CD4-positive, alpha-beta T cell treated with Interleukin-17A for 1 hour (primary cell): ENCODE data around the gene STRADA.

Experiments used
- DNase-seq: peaks from one replicate; pipeline ENCODE4 v3.0.0-alpha.2; 2020

Gene STRADA, protein sequence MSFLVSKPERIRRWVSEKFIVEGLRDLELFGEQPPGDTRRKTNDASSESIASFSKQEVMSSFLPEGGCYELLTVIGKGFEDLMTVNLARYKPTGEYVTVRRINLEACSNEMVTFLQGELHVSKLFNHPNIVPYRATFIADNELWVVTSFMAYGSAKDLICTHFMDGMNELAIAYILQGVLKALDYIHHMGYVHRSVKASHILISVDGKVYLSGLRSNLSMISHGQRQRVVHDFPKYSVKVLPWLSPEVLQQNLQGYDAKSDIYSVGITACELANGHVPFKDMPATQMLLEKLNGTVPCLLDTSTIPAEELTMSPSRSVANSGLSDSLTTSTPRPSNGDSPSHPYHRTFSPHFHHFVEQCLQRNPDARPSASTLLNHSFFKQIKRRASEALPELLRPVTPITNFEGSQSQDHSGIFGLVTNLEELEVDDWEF

DNA sequence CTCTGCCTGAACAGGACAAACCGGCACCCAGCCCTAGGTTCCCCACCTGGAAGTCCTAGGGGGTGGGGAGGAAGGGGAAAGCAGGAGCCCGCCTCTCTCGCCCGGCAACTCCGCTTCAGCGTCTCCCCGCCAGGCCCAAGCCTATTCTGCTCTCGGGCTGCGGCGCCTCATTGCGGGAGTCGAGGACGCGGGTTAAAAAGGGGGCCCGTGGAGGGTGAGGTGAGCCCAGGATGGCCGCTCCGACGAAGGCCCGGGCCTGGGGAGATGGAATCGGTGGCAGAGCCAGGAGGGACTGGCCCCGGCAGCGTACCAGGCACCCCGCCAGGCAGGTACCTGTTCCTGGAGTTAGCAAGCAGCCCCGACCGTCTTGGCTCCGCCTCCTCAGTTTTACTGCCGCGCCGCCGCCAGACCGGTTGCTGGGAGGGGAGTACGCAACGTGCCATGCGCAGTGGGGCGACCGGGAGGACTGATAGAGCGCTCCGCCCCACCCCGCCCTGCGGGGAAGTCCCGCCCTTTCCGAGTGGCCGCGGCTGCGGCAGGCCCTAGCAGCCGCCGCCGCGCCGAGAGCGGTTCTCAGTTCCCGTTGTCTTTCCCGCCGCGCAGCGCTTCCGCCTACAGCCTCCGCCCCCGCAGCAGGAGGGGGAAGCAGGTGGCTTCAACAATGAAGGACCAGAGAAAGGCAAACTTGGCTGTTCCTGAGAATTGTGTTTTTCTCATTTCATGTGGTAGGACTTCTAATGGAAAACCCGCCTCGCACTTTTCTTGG lies at the start of gene STRADA:
Gene STRADA (minus strand): TSS at position 392 of the 766 bp plus-strand sequence. CDS start 13,430 bp downstream, outside the sequence.
- peak; percentile 99 for DNase-seq

DNA sequence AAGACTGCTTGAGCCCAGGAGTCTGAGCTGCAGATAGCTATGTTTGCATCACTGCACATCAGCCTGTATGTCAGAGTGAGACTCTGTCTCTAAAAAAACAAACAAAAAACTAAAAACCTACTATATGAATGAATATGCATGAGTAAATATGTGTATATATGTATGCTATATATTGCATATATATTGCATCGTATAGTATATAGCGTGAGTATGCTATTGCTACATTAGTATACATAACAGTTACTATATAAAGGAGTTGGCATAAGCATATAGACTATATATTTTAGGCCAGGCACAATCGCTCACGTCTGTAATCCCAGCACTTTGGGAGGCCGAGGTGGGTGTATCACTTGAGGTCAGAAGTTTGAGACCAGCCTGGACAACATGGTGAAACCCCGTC lies 48.5 kb upstream of the STRADA start:
- DNase-seq, result no peak

DNA sequence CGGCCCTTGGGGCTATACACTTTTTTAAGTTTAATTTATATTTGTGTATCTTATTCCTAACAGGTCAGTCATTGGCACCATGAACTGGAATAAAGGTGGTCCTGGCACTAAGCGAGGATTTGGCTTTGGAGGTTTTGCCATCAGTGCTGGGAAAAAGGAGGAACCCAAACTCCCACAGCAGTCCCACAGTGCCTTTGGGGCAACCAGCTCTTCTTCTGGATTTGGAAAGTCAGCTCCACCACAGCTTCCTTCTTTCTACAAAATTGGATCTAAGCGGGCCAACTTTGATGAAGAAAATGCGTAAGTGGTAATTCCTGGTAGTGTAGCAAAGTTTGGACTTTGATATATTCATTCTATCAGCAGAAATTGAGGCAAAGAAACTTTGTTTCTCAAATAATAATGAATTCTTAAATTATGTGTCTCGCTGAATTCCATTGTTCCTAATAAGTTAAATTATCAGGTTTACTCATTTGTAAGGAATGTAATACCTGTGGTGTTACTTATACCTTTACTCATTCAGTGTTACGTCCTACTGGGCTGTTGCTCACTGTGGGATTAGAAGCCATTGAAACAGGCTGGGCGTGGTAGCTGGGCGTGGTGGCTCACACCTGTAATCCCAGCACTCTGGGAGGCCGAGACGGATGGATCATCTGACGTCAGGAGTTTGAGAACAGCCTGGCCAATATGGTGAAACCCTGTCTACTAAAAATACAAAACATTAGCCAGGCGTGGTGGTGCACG lies 45.5 kb upstream of the STRADA start:
- no peak for DNase-seq

DNA sequence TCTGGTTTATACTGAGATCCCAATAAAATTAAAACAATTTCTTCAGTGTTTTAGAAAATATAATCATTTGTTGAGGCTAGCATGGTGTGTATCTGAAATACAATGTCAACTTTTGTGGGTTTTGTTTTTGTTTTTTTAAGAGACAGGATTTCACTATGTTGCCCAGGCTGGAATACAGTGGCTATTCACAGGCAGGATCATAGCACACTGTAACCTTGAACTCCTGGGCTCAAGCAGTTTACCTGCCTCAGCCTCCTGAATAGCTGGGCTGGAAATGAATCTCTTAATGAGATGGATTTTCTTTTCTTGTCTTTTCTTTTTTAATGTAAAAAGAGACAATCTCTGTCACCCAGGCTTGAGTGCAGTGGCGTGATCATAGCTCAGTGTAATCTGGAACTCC lies 44.5 kb upstream of the STRADA start:
- no peak for DNase-seq

DNA sequence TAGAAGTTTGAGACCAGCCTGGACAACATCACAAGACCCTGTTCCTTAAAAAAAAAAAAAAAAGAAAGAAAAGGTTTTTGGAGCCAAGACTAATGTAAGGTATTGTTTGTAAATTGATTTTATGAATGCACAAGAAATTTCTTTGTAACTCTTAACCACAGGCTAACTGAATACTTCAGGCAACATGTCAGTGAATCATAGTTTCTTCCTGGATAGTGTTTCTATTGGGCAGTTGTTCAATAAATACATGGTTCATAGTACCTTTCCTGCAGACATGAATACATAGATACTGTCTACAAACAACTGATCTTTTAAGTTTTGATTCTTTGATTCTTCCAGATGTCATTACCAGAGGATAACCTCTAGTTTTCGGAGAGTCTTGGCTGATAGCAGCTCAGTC lies 44.0 kb upstream of the STRADA start:
- no peak for DNase-seq

DNA sequence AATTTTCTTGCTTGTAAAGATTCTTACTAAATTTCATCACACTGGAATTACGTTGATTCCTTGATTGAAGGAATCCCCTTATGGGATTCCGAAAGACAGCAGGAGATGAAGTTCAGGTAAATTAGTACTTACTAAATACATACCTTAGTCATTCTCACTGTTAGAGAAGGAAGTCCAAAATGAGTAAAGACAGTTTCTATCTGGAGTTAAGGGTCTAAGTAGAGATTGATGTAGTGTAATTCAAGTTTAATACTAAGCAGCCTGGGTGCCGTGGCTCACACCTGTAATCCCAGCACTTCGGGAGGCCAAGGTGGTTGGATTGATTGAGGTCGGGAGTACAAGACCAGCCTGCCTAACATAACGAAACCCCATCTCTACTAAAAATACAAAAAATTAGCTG lies 41.9 kb upstream of the STRADA start:
- no peak for DNase-seq

DNA sequence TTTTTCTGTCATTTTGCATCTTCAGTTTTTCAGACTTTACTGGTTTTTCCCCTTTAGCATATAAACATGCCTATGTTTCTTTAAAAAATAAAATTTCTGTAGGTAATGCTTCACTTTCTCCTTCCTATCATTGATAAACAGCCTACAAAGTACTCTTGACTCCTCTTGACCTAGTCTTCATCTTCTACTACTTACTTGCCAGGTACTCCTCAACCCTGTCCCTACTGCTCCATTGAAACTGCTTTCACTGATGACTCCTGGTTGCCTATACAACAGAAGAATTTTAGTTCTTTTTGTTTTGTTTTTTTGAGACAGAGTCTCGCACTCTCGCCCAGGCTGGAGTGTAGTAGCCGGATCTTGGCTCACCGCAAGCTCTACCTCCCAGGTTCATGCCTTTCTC lies 39.3 kb upstream of the STRADA start:
- no peak for DNase-seq

DNA sequence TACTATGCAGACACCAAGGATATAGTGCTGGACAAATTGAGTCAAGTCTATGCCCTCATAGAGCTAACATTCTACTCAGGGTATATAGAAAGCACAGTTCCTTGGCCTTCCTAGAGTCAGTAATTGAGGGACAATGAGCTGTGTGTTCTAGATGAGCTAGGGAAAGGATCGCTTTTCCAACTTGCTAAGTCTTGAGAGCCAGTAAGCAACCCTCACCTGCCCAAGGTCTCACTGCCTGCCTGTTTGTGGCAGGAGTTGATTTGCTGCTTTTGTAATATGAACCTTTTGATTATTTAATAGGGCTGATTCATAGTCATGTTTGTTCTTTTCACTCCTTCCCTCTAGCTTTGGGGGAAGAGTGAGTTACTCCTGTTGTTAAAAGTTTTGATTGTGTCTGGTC lies 38.9 kb upstream of the STRADA start:
- DNase-seq, result no peak

DNA sequence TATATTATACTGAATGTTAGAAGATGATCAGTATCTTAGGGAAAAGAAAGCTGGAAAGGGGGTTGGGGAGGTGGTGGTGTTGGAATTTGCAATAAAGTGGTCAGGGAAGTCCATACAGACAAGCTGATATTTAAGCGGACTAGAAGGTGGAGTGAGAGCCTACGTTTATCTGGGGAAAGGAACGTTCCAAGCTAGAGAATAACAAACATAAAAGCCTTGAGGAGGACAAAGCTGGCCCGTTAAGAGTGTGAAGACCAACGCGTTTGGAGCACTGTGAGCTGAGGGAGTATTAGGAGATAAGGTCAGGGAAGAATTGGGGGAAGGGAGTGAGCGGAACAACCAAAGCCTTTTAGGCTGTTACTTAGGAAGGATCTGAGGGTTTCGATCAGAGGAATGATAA lies 33.8 kb upstream of the STRADA start:
- DNase-seq, result no peak

DNA sequence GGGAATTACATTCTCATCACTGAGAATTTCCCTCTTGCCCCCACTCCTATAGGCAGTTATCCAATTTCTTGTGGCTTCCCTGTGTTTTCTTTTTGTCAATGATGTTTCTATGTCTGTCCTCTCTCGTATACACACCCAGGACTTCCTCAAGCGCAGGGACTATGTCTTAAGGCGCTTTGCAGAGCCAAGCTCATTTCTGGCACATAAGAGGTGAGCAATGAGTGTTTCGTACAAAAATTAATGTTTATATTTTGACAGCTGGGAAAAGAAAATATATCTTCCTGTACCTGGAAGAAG lies 33.3 kb upstream of the STRADA start:
- peak; percentile 22 for DNase-seq

DNA sequence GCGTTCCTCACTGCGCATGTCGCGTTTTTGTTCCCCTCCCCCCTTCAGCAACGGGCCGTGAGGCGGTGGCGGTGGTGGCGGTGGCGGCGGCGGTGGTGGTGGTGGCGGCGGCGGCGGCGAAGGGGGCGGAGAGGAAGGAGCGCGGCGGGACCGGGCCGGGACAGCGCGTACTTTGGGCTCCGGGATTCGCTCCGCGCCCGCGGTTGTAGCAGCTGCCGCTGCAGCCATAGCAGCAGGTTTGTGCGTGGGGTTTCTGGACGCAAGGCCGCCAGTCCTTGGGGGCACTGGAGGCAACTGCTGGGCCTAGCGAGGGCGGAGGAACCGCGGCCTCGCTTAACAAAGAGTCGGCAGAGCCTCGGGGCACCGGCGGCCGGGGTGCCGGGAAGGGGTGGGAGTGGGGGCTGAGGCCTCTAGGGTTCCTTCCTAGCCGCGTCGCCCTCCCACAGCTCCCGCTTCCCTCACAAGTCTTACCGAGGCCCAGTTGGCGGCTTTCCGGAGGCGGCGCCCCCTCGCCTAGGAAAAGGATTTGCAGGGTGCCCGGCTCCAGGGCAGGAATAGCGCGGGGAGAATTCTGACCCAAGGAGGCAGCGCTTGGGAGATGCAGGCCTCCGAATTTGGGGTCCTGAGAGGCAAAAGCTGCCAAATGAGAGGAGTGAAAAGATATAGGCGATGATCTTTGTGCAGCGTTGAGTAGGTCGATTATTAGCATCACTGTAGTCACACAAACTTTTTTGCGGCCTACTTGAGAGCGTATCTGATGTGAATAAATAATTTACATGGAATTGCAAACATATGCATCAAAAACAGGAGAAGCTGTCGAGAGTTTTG lies 32.8 kb upstream of the STRADA start, which contains the start of gene DDX42:
Gene DDX42 (plus strand): TSS at position 30 of the 828 bp plus-strand sequence. CDS start 12,880 bp downstream, outside the sequence.
- DNase-seq, result no peak

DNA sequence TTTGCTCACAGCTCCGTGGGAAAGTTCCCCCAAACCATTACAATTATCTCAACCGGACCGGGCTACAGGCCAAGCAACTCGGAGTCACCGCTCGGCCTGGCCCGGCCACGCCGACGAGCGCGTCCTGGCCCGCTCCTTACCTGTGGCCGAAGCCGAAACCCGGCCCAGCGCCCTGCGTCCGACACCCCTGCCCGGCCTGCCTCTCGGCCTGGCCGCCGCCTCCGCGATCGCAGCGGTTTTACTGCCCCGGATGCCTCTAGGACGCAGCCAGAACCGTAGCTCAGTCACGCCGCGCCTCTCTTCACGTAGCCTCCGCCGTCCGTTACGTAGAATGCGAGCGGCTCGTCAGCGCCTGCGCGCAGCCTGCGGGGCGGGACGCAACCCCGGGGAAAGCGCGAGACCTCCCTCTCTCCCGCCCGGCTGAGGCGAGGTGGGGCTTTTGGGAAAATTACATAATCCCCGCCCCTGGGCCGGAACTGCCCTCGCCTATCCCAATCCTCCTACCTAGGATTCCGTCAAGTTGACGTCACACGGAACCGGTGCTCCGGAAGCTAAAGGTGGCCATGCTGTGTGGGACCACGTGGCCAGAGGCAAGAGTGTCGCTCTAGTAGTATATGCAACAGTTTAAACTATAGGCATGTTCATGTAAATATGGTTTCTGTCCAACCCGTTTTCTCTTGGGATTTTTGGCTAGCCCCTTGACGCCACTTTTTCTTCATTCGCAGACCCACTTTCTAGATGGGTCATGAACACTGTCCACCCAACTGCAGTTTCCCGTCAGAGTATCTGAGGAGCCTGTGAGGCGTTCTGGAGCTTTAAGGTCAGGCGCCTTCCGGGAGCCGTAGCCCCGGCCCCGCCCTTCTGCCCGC lies 31.9 kb upstream of the STRADA start, which contains the start of gene CCDC47:
Gene CCDC47 (minus strand): TSS at position 326 of the 869 bp plus-strand sequence. CDS start 7,422 bp downstream, outside the sequence.
- DNase-seq, result peak; percentile 99

DNA sequence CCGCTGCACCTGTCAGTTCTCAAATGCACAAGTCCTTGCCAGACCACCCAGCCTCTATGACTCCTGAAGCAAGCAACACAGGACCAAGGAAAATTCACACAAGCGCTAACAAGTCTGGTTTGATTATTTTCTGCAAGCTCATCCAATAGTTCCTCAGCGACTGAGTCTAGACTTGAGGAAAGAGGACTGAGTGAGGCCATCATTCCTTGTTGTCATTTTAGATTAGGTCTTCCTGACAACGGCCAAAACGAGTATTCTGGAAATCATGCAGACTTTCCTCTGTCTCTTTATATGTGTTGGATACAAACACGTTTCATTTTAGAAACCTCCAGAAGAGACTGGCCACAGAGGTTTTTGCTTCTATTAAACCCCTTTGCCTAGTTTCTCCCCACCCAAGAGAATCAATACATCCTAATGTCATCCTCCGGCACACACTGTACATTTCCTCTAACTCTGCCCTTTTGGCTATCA lies 31.2 kb upstream of the STRADA start:
- no peak for DNase-seq

DNA sequence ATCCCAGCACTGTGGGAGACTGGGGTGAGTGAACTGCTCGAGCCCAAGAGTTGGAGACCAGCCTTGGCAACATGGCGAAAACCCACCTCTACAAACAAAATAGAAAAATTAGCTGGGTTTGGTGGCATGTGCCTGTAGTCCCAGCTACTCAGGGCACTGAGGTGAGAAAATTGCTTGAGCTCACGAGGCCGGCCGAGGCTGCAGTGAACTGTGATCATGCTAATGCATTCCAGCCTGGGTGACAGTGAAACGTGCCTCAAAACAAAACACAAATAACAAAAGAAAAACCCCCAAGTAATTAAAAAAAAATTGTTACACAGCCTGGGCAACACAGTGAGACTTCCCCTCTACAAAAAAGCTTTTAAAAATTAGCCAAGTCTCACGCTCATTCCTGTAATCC lies 26.8 kb upstream of the STRADA start:
- DNase-seq, result no peak

DNA sequence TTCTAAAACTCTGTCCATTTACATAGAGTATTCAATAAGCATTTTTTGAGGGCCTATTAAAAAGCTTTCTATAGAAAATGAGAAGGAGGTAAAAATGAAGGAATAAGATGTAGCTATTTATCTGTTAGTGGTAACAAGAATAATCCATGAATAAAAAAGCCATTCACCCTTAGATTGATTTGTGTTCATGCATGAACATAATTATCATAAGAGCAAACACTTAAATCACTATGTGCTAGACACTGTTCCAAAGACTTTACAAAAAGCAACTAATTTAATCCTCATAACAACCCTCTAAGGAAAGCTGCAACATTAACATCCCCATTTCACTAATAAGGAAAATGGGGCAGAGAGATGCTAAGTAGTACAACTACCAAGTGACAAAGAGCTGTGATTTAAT lies 25.2 kb upstream of the STRADA start:
- DNase-seq, result no peak

DNA sequence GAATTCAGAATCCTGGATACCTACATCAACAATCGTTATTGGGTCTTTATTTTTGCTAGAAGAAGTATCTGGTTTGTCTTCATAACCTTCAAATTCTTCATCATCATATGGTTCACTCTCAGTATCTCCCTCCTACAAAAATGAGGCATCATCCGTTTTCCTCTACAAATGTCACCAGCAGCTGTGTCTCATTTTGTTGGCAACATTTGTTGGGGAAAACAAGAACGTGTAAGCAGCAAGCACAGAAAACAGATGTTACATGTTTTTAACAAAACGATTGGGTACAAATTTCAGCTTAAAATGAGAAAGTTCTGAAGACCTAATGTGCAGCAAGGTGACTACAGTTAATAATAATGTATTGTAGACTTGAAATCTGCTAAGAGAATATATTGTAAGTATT lies 23.1 kb upstream of the STRADA start:
- DNase-seq, result no peak

DNA sequence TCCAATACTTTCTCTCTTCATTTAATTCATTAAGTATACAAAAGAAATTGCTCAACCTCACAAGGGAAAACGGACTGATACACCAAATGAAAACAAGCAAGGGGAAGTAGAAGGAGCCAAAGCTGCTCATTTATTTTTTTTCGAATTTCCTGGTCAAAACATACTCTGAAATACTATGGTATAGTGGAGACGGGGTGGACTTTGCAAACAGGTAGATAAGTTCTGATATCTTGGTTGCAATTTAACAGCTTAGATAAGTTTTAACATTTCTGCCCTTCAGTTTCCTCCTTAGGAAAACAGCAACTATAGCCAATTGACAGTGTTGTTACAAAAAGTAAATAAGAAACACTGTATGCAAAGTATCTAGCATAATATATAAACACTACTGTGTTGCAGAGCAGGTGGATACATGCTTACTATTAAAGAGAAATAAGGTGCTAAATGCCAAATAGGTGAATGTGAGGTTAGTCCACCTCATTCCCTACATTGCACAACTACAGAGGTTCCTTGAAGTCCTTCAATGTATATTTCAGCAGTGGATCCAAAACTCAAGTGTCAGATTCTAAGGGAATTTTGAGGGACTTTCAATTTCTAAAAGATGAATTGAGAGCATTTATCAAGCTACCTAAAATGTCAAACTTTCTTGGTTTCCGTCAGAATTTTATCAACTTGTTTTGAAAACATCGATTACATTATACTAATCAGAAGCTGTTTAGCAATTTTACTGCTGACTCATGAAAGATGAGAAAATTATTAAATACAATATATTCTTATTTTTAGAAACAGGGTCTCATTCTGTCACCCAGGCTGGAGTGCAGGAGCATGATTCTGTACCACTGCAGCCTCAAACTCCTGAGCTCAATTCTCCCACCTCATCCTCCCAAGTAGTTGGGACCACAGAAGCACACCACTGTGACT lies 20.8 kb upstream of the STRADA start:
- no peak for DNase-seq

DNA sequence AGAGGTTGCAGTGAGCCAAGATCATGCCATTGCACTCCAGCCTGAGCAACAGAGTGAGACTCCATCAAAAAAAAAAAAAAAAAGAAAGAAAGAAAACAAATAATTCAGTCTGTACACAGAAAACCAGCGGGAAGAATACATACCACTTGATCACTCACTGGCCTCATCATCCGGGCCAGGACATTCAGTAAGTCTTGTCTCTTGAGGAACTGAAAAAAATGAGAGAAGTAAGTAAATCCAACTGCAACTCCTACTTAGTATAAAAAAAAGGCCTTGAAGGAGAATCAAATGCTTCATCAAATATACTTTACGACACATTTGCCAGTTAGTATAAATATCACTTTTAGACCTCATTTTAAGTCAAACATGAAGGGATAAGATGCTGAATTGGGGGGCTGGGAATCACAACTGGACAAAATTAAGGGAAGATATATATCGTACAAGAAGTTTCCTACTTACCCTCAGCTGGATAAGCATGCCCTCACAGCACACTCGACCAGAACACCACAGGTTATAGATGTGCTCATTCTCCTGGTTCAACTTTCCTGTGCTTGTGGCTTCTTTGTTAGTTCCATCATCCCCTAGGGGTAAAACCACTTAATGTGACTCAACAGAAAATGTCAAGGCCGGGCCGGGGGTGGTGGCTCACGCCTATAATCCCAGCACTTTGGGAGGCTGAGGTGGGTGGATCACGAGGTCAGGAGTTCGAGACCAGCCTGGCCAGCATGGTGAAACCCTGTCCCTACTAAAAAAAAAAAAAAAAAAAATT lies 19.4 kb upstream of the STRADA start:
- no peak for DNase-seq

DNA sequence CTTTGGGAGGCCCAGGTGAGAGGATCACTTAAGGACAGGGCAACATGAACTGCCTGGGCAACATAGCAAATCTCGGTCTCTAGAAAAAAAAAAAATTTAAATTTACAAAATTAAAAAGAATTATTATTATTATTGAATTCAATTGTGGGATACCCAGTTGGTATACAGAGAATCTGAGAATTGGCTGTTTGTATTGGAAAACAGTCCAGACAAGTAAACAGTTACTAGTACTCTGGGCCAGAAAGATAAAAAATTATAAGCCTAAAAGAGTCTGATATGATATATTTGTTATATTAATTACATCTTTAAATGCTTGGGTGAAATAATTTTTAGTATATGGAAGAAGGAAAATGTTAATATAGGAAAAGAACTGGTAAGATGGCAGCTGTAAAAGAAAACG lies 16.8 kb upstream of the STRADA start:
- no peak for DNase-seq
